Lower leg skin (tissue), 3 donors: ENCODE data around the gene SETD1A.

Source experiments
- CTCF ChIP-seq, 3 donors: fragments of 450-650 bp; IDR thresholded peaks; one replicate each; pipeline ENCODE4 v1.5.1; 2016; ENCODE audit warnings: antibody characterized with exemption in 3 of 3, mild to moderate bottlenecking in 3 of 3, moderate library complexity in 2 of 3
- POLR2A ChIP-seq, 2 donors: fragments of 450-650 bp; IDR thresholded peaks; one replicate each; pipeline ENCODE4 v1.6.1; 2016 to 2017; ENCODE audit warnings: antibody characterized with exemption in 2 of 2, mild to moderate bottlenecking in 1 of 2, moderate library complexity in 1 of 2

GRCh38 chr16:31033709-31034492, 76.3 kb downstream of the SETD1A start:
- TF ChIP-seq CTCF (IDR thresholded peaks at IDR 0.05), result no peak
- no peak for TF ChIP-seq POLR2A (IDR thresholded peaks at IDR 0.05)
